Fibroblast of peridontal ligament (primary cell): ENCODE results near the gene MSRB1.
"Not testable (repeated sequence)": the region's sequence is repeated elsewhere in the genome, so short reads cannot be mapped to it uniquely, and the experiment has no call there.

Source experiments
- DNase-seq: peaks from one replicate; pipeline ENCODE4 v3.0.0-alpha.2; 2010; ENCODE audit errors: extremely low read depth

MSRB1 gene

GRCh38 chr16:1960665-1961630 lies 17.9 kb upstream of the MSRB1 start:
- peak; percentile 28 for DNase-seq

GRCh38 chr16:1959269-1960039 lies 16.5 kb upstream of the MSRB1 start, which contains the start of gene NDUFB10:
TSS of gene NDUFB10 (plus strand) at chr16:1959538. CDS start at chr16:1959625, 87 bp downstream.
- DNase-seq = peak; percentile 84

GRCh38 chr16:1958715-1959268 lies 15.8 kb upstream of the MSRB1 start:
- DNase-seq = no peak

GRCh38 chr16:1958143-1958491 lies 15.1 kb upstream of the MSRB1 start:
- DNase-seq = not testable (repeated sequence)

- not testable (repeated sequence) for DNase-seq
These were observed 14.6 kb upstream of the MSRB1 start for GRCh38 chr16:1957434-1958142.

GRCh38 chr16:1953734-1954133 lies 10.7 kb upstream of the MSRB1 start:
- DNase-seq = no peak

- no peak for DNase-seq
These were observed 7.6 kb upstream of the MSRB1 start for GRCh38 chr16:1950559-1950958.

GRCh38 chr16:1950047-1950446 lies 7.0 kb upstream of the MSRB1 start:
- no peak for DNase-seq

GRCh38 chr16:1949507-1949906 lies 6.5 kb upstream of the MSRB1 start:
- DNase-seq = no peak

GRCh38 chr16:1947369-1947670 lies 4.3 kb upstream of the MSRB1 start:
- no peak for DNase-seq

GRCh38 chr16:1946495-1947368 lies 3.7 kb upstream of the MSRB1 start:
- DNase-seq = no peak

- DNase-seq = no peak
These were observed 2.8 kb upstream of the MSRB1 start for GRCh38 chr16:1945559-1946391.

- DNase-seq = no peak
These were observed 1.7 kb upstream of the MSRB1 start for GRCh38 chr16:1944612-1945199.

GRCh38 chr16:1942047-1942809 lies 771 bp downstream of the MSRB1 start:
- no peak for DNase-seq

- DNase-seq = no peak
These were observed 1.6 kb downstream of the MSRB1 start for GRCh38 chr16:1941162-1942046.

GRCh38 chr16:1940273-1941161 lies 2.5 kb downstream of the MSRB1 start:
- DNase-seq = no peak

GRCh38 chr16:1939833-1940232 lies 3.2 kb downstream of the MSRB1 start:
- not testable (repeated sequence) for DNase-seq
